K562 (cell line): ENCODE results near the gene SLCO3A1.

Source experiments
- CTCF ChIP-seq, 3 experiments: IDR thresholded peaks in 2 of 3; conservative IDR thresholded peaks in 1 of 3; 2 replicates each; pipeline ENCODE4 v1.5.1; 2011 to 2012; ENCODE audit warnings: low read length in 3 of 3, mild to moderate bottlenecking in 3 of 3, control low read depth in 2 of 3, improper control_type of control experiment in 1 of 3, inconsistent platforms in 1 of 3, low read depth in 1 of 3, mixed read lengths in 1 of 3, moderate library complexity in 1 of 3; ENCODE audit not compliant: insufficient read depth in 2 of 3
- ESRRA ChIP-seq: fragments of 450-650 bp; IDR thresholded peaks from 2 replicates; pipeline ENCODE4 v1.6.1; 2014; ENCODE audit warnings: low read depth, mild to moderate bottlenecking, moderate library complexity, borderline replicate concordance
- EZH2 ChIP-seq: IDR thresholded peaks from 2 replicates; pipeline ENCODE4 v1.6.1; 2012; ENCODE audit warnings: low read depth, mild to moderate bottlenecking, inconsistent platforms, low read length, borderline replicate concordance
- FOXP4 ChIP-seq: sonication (generic); formaldehyde crosslinking; IDR thresholded peaks from 2 replicates; pipeline ENCODE4 v1.8.0; 2022; ENCODE audit warnings: mild to moderate bottlenecking, missing genetic modification reagents, borderline replicate concordance
- HMGXB4 ChIP-seq: sonication (generic); formaldehyde crosslinking; IDR thresholded peaks from 2 replicates; pipeline ENCODE4 v1.8.1; 2023; ENCODE audit warnings: mild to moderate bottlenecking, missing genetic modification reagents
- MYC ChIP-seq, 2 experiments: fragments of 250-450 bp in 1 of 2; sonication (Bioruptor Pico) in 1 of 2; IDR thresholded peaks; 2 replicates each; pipeline versions ENCODE4 v1.5.1 to v1.6.1; 2012 to 2021; ENCODE audit warnings: low read depth in 2 of 2, borderline replicate concordance in 1 of 2, improper control_type of control experiment in 1 of 2, low read length in 1 of 2, mild to moderate bottlenecking in 1 of 2, moderate library complexity in 1 of 2
- MYNN ChIP-seq, 2 experiments: sonication (generic); formaldehyde crosslinking in 1 of 2; IDR thresholded peaks; 2 replicates each; pipeline versions ENCODE4 v1.5.0 to v1.6.1; 2016 to 2020; ENCODE audit warnings: antibody characterized with exemption in 1 of 2, missing genetic modification reagents in 1 of 2
- NFIX ChIP-seq: fragments of 250-450 bp; sonication (Bioruptor Pico); IDR thresholded peaks from 2 replicates; pipeline ENCODE4 v1.4.0; 2020; ENCODE audit warnings: low read depth, mild to moderate bottlenecking, moderate library complexity
- POLR2AphosphoS5 ChIP-seq: IDR thresholded peaks from 2 replicates; pipeline ENCODE4 v1.6.1; 2011; ENCODE audit warnings: mild to moderate bottlenecking, low read depth, low read length, moderate library complexity; ENCODE audit not compliant: control insufficient read depth, insufficient read depth
- PURB ChIP-seq: sonication (generic); formaldehyde crosslinking; IDR thresholded peaks from 2 replicates; pipeline ENCODE4 v1.9.0; 2021; ENCODE audit warnings: low read depth, mild to moderate bottlenecking, missing genetic modification reagents
- REST ChIP-seq, 2 experiments: fragments of 450-650 bp; formaldehyde crosslinking in 1 of 2; IDR thresholded peaks; 2 replicates each; pipeline versions ENCODE4 v1.4.0 to v1.6.1; 2014 to 2020; ENCODE audit warnings: mild to moderate bottlenecking in 2 of 2, borderline replicate concordance in 1 of 2, low read depth in 1 of 2
- USF2 ChIP-seq: sonication (generic); formaldehyde crosslinking; IDR thresholded peaks from 2 replicates; pipeline ENCODE4 v1.5.0; 2020; ENCODE audit warnings: missing genetic modification reagents
- ZC3H8 ChIP-seq: fragments of 450-650 bp; IDR thresholded peaks from 2 replicates; pipeline ENCODE4 v1.6.1; 2017
- ZNF274 ChIP-seq: IDR thresholded peaks from 2 replicates; pipeline ENCODE4 v1.6.1; 2011; ENCODE audit warnings: low read depth, mild to moderate bottlenecking, low read length, moderate library complexity, borderline replicate concordance

- TF ChIP-seq USF2 (CRISPR knock-in tag): no peak
- TF ChIP-seq CTCF (IDR thresholded peaks at IDR 0.05 in 2 of 3, conservative IDR thresholded peaks at IDR 0.05 in 1 of 3; ENCODE audit: insufficient read depth in 2 of 3, low read depth in 1 of 3, low read length in 3 of 3): no peak
- TF ChIP-seq NFIX: no peak
- TF ChIP-seq ZC3H8: no peak
- TF ChIP-seq FOXP4: no peak
- no peak for TF ChIP-seq REST (IDR thresholded peaks at IDR 0.05; ENCODE audit: borderline replicate concordance)
- no peak for TF ChIP-seq REST (CRISPR knock-in tag; IDR thresholded peaks at IDR 0.05; ENCODE audit: low read depth)
- no peak for TF ChIP-seq MYC (IDR thresholded peaks at IDR 0.05; ENCODE audit: low read depth, low read length)
- TF ChIP-seq MYC (CRISPR knock-in tag; IDR thresholded peaks at IDR 0.05; ENCODE audit: borderline replicate concordance, low read depth): no peak
- no peak for TF ChIP-seq EZH2
- no peak for TF ChIP-seq ESRRA
- no peak for TF ChIP-seq PURB (CRISPR knock-in tag)
- no peak for TF ChIP-seq HMGXB4 (CRISPR knock-in tag)
- TF ChIP-seq MYNN (IDR thresholded peaks at IDR 0.05): no peak
- TF ChIP-seq MYNN (CRISPR knock-in tag; IDR thresholded peaks at IDR 0.05): no peak
- no peak for TF ChIP-seq POLR2AphosphoS5
- TF ChIP-seq ZNF274: no peak
Measured at GRCh38 chr15:92023965-92024364, 170.5 kb downstream of the SLCO3A1 start.
